ENCODE data around the gene DAZL.

Gene DAZL

GRCh38 chr3:16543242-16543864 is 61.9 kb downstream of the DAZL start:
- Mint-ChIP-seq H3K27ac (no peak overlapping the region), H3K4me3 (no peak overlapping the region), H3K36me3 (ENCODE audit: low read depth) (no peaks in the 10 kb centered on the region), H3K27me3 (ENCODE audit: low read depth) (peaks cover 16% of the 10 kb centered on the region), H3K9me3 (no peaks in the 10 kb centered on the region), H3K4me1 (ENCODE audit: low read depth) (peaks cover 22% of the 10 kb centered on the region)
- no peak for DNase-seq (ENCODE audit: low spot score)

- H3K9me3 Mint-ChIP-seq = no peaks in the 10 kb centered on the region
- no peak for DNase-seq (ENCODE audit: low spot score)
- no peak overlapping the region for H3K4me3 Mint-ChIP-seq
- H3K27me3 Mint-ChIP-seq (ENCODE audit: low read depth) = peaks cover 34% of the 10 kb centered on the region
- H3K4me1 Mint-ChIP-seq (ENCODE audit: low read depth) = peaks cover 12% of the 10 kb centered on the region
- H3K36me3 Mint-ChIP-seq (ENCODE audit: low read depth) = no peaks in the 10 kb centered on the region
- H3K27ac Mint-ChIP-seq = no peak overlapping the region
Measured at GRCh38 chr3:16538507-16538906, 66.7 kb downstream of the DAZL start.

GRCh38 chr3:16536996-16537395 is 68.2 kb downstream of the DAZL start:
- Mint-ChIP-seq H3K4me3 (no peak overlapping the region), H3K36me3 (ENCODE audit: low read depth) (no peaks in the 10 kb centered on the region), H3K27me3 (ENCODE audit: low read depth) (peaks cover 34% of the 10 kb centered on the region), H3K4me1 (ENCODE audit: low read depth) (peaks cover 6% of the 10 kb centered on the region), H3K9me3 (no peaks in the 10 kb centered on the region), H3K27ac (no peak overlapping the region)
- DNase-seq (ENCODE audit: low spot score) = no peak

Measured in T-helper 2 cell treated with Interferon-gamma antibody and Interleukin-4, amounts not matched to agents 5 μg/mL and 100 μg/mL, for 36 hours (primary cell).